ENCODE data around the gene EFHC1. TPM values are rescaled to one million over a fixed set of nuclear protein-coding genes. Genes with fewer than 3 reads are reported as not detected.

Gene EFHC1
- total RNA-seq, 1 donor from 2014 or later, result 23.2 TPM

DNA sequence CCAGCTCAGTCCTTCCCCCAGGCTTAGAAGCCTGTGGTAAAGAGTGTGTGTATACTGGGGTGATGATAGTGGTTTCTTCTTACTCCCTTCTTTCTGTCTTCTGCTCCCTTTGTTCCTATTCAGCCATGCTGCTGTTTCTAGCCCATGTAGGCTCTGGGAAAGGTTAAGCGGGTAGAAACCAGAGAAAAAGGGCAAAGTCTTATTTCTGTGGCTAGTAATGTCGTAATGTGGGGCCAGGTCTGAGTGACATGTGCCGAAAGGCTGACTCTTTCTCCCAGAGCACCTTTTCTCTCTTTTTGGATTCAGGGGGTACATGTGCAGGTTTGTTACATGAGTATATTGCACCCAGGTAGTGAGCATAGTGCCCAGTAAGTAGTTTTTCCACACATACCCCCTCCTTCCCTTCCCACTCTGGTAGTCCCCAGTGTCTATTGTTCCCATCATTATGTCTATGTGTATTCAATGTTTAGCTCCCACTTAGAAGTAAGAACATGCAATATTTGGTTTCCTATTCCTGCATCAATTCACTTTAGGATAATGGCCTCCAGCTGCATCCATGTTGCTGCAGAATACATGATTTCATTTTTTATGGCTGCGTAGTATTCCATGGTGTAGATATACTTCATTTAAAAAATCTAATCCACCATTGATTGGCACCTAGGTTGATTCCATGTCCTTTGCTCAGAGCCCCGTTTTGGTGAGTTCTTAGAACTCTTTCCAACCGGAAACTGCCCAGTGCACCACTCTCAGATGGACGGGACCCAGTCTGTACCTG is 74.3 kb downstream of the EFHC1 start:
- intact Hi-C loops (cut with micrococcal nuclease), result loop anchor here (5.0 to 10.0 kb wide), 2 partner anchors 197 to 750 kb away; no protein-coding TSS in a partner anchor
- CTCF ChIA-PET, result interaction anchor here (1.5 kb wide), 1 partner anchor 75 kb away, joined by 4 read pairs; the partner anchor contains the start of gene EFHC1

GRCh38 chr6:52495922-52496321 is 75.8 kb downstream of the EFHC1 start:
- H3K36me3 Mint-ChIP-seq (ENCODE audit: low read depth), result peaks cover 11% of the 10 kb centered on the region
- no peak for TF ChIP-seq CTCF (IDR thresholded peaks at IDR 0.05)
- no peaks in the 10 kb centered on the region for H3K27me3 Mint-ChIP-seq
- CTCF ChIA-PET, result interaction anchor here (0.6 kb wide), 1 partner anchor 79 kb away, joined by 4 read pairs; no protein-coding TSS in a partner anchor
- H3K4me1 Mint-ChIP-seq, result peaks cover 86% of the 10 kb centered on the region
- peak overlapping the region; percentile 98 for H3K27ac Mint-ChIP-seq
- no peak for ATAC-seq (ENCODE audit: low read depth)
- DNase-seq, result no peak
- POLR2A ChIA-PET, result interaction anchor here (1.2 kb wide), 1 partner anchor 864 kb away, joined by 4 read pairs; no protein-coding TSS in a partner anchor
- peaks cover 8% of the 10 kb centered on the region for H3K9me3 Mint-ChIP-seq
- peak overlapping the region; percentile 38 for H3K4me3 Mint-ChIP-seq
- intact Hi-C loops (cut with micrococcal nuclease), result loop anchor here (2.0 to 10.0 kb wide), 4 partner anchors 81 to 749 kb away; partner anchors contain the start of gene TRAM2

More for the DNA sequence above, 74.3 kb downstream of the EFHC1 start:
- Mint-ChIP-seq H3K36me3 (ENCODE audit: low read depth) (peaks cover 11% of the 10 kb centered on the region), H3K9me3 (peaks cover 8% of the 10 kb centered on the region), H3K4me3 (no peak overlapping the region), H3K4me1 (peaks cover 97% of the 10 kb centered on the region), H3K27ac (peak overlapping the region; percentile 98), H3K27me3 (no peaks in the 10 kb centered on the region)
- no peak for TF ChIP-seq CTCF (IDR thresholded peaks at IDR 0.05)
- DNase-seq (no peak), ATAC-seq (ENCODE audit: low read depth) (no peak)
- POLR2A ChIA-PET, result interaction anchor here (1.3 kb wide), 1 partner anchor 80 kb away, joined by 4 read pairs; no protein-coding TSS in a partner anchor

- Mint-ChIP-seq H3K4me1 (peaks cover 78% of the 10 kb centered on the region), H3K4me3 (no peak overlapping the region), H3K27me3 (no peaks in the 10 kb centered on the region), H3K27ac (peak overlapping the region; percentile 98), H3K9me3 (peaks cover 8% of the 10 kb centered on the region), H3K36me3 (ENCODE audit: low read depth) (peaks cover 11% of the 10 kb centered on the region)
- TF ChIP-seq CTCF (IDR thresholded peaks at IDR 0.05), result no peak
- ChIA-PET POLR2A (interaction anchor here (1.0 to 1.2 kb wide), 2 partner anchors 78 to 863 kb away, joined by 4 to 6 read pairs; no protein-coding TSS in a partner anchor), CTCF (interaction anchor here (1.6 kb wide), 1 partner anchor 79 kb away, joined by 4 read pairs; no protein-coding TSS in a partner anchor)
- intact Hi-C loops (cut with micrococcal nuclease), result loop anchor here (1.0 to 10.0 kb wide), 6 partner anchors 56 to 748 kb away; partner anchors contain the start of genes EFHC1 and TRAM2
- ATAC-seq (ENCODE audit: low read depth), result no peak
- DNase-seq, result no peak
Observed at GRCh38 chr6:52496631-52497030, 76.5 kb downstream of the EFHC1 start.

DNA sequence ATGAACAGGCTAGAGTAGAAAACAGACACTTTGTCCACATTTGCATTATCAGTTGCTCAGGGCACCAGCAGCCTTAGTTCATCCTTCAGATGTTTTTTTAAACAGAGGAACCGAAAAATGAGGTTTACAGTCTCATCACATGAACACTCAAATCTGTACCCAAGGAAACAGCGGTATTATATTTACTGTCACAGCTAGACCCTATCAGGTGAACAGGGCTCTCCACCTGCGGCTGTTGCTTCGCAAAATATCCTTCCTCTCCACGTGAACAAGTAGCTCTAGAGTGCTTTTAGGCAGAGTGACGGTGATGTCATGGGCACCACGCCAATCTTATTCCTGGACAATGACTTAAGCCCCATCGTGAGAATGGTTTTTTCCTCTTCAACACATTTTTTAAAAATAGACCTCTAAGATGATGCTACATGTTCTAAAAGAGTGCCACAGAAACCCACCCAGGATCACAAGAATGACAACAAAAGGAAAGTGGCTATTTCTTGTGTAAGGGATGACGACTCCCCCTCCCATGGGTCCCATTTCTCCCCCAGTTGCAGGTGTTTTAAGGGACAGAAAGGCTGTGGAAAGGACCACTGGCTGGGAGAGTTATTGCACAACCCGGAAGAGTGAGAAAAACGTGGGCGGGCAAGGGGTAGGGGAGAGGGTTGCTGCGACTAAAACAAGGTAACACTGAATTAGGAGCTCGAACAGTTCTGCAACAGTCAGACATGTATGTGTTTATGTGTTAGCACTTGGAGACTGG is 77.7 kb downstream of the EFHC1 start:
- no peak for TF ChIP-seq CTCF (IDR thresholded peaks at IDR 0.05)
- Mint-ChIP-seq H3K27ac (peak overlapping the region; percentile 98), H3K4me3 (peak overlapping the region; percentile 60), H3K36me3 (ENCODE audit: low read depth) (peaks cover 22% of the 10 kb centered on the region), H3K9me3 (peaks cover 8% of the 10 kb centered on the region), H3K4me1 (peaks cover 66% of the 10 kb centered on the region), H3K27me3 (no peaks in the 10 kb centered on the region)
- CTCF ChIA-PET, result interaction anchor here (0.9 to 1.6 kb wide), 2 partner anchors 79 to 80 kb away, joined by 3 to 4 read pairs; partner anchors contain the start of gene TRAM2
- peak; percentile 37 for DNase-seq
- intact Hi-C loops (cut with micrococcal nuclease), result loop anchor here (1.0 to 10.0 kb wide), 6 partner anchors 54 to 747 kb away; partner anchors contain the start of genes EFHC1 and TRAM2
- peak; percentile 77 for ATAC-seq (ENCODE audit: low read depth)
- POLR2A ChIA-PET, result interaction anchor here (0.5 to 1.6 kb wide), 9 partner anchors 9 to 1043 kb away, joined by 3 to 6 read pairs (median 3); partner anchors contain the start of genes MCM3 and TRAM2

All from activated B cell treated with CpG ODN at 0.5 μM for 24 hours (primary cell).